GM19438 (cell line): ENCODE data around the gene E4F1.

ENCODE experiments used
- ATAC-seq: cut with Tn5 transposase; IDR thresholded peaks from one replicate; pipeline ENCODE4 v1.9.1; 2021; ENCODE audit warnings: low read depth; ENCODE audit not compliant: unreplicated experiment

E4F1 gene

DNA sequence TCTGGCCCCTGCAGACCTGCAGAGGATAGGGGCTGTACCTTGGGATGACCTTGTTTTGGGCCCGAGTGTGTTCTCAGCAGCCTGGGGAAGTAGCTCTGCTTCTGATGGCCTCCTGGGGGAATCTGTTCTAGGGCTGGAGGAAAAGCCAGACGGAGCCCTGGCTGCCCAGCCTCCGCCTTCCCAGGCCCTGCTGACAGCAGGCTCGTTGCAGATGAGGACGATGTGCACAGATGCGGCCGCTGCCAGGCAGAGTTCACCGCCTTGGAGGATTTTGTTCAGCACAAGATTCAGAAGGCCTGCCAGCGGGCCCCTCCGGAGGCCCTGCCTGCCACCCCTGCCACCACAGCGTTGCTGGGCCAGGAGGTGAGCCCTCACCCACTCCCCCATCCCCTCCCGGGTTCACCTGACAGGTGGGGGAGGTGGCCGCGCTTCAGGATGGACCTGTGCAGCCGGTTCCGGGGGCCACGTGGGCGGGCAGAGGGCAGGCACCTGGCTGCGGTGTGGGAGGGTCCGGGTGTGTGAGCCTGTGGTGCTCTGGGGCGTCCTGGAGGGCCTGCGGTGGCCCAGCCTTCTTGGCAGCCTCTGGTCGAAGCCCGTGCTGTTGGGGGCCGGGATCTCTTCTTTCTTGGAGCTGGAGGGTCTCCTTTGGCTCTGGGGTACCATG, 4.9 kb downstream of the E4F1 start:
- no peak for ATAC-seq

DNA sequence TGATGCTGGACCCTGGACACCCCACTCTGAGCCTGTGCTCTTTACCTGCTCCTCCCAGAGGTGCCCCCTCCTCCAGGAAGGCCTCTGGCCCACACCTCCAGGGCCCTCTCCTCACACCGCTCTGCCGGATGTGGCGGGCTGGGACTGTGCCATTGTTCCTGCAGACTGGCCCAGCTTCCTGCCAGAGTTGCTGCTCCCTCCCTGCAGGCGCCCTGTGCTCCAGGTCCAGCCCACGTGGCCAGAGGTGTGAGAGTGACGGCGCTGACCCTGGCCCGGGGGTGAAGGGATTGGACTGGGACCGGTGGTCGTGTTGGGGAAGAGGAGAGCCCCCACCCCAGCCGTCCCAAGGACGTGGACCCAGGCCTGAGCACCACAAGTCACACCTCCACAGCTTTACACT, 5.7 kb downstream of the E4F1 start:
- no peak for ATAC-seq

DNA sequence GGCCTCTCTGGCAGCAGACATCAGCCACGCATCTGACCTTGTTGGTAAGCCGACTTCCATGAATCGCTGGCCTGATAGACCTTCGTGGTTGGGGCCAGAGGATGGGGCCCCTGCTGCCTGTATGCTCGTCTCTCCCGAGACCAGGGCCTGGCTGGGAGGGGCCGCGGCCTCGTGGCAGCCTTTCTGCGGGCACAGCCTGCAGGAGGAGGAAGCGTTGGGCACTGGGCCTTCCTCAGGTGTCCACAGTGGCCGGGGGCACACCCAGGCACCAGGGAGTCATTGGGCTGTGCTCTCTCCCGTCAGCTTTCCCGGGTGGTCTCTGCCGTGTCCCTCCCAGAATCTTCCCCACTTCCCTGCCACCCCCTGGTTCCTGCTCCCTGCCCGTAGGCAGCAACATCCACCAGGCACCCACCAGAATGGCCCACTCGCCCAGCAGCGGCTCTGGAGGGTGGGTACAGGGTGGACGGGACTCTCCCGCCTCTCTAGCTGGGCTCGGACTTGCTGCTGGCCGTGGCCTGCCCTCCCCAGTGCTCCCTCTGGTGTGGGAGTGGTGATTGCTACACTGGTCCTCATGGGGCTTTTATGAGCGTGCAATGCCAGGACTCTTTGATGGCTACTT, 6.3 kb downstream of the E4F1 start:
- no peak for ATAC-seq

DNA sequence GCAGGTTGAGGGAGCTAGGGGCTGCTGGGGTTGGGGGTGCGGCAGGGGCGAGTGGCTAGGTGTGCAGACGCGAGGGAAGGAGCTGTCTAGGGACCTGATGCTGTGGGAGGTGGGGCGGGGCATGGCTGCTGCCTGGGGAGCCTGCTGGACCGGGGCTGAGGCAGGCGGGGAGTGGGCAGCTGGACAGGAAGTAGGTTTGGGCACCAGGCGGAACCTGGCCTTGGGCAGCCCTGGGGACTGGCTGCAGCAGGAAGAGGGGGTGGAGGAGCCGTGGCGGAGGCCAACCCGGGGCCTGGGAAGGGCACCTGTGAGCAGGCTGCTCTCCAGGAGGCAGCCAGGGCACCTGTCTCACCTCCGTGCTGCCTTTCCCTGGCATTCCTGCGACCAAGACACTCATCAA, 7.0 kb downstream of the E4F1 start:
- ATAC-seq, result no peak

DNA sequence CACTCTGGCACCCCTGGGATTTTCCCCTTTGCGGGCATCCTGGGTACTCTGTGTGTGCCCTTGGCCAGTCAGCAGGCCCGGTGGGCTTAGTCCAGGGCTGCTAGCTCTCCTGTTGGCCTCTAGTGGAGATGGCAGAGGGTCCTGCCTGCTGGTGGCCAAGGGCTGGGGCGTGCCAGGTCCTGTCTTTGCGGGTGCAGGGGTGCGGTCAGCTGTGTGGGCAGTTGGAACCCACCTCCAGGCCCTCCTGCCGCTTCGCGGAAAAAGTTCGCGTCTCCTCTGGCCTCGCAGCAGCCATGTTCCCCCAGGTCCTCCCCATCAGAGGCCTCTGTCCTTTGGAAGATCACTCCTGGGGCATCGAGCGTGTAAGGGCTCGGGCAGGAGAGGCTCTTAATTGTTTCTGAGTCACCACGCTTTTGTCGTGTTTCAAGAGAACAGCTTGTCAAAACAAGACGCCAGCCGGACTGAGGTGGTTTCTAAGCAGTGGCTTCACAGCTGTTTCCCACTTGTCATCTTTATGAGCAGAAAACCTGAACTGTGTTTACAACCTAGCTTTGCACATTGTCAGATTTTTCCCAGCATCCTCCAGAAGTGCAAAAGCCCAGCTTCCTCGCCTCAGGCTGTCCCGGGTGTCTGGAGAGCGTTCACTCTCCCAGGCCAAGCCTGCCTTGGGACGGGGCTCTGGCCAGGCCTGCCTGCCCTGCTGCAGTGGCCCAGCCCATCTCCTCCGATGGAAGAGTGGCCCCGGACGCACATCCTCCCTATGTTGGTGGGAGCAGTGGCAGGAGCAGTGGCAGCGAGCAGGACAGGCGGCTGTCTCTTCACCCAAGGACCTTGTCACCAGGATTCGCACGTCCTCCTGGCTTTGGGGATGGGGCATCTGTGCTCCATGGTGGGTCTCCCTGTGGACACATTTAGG, 7.9 kb downstream of the E4F1 start:
- ATAC-seq, result no peak

DNA sequence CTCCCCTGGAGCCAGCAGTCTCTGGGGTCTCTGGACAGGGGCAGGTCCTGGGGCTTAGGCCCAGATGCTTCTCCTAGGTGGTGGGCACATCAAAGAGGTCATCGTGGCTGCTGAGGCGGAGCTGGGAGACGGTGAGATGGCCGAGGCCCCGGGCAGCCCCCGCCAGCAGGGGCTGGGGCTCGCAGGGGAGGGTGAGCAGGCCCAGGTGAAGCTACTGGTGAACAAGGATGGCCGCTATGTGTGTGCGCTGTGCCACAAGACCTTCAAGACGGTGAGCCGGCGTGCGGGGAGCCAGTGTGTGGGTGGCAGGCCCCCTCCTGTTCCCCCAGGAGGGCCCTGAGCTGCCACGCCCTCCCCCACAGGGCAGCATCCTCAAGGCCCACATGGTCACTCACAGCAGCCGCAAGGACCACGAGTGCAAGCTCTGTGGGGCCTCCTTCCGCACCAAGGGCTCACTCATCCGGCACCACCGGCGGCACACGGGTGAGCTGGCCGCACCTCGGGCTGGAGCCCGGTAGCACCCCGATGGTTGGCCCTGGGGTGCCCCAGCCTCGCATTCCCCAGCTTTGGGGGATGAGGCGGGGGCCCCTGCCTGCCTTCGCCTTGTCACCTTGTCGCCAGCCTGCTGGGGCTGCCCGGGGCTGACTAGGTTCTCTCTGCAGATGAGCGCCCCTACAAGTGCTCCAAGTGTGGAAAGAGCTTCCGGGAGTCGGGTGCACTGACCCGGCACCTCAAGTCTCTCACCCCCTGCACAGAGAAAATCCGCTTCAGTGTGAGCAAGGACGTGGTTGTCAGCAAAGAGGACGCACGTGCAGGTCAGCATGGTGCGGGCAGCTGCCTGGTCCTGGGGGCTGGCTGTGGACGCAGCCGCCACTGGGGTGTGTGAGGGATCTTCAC, 9.0 kb downstream of the E4F1 start:
- ATAC-seq, result no peak

DNA sequence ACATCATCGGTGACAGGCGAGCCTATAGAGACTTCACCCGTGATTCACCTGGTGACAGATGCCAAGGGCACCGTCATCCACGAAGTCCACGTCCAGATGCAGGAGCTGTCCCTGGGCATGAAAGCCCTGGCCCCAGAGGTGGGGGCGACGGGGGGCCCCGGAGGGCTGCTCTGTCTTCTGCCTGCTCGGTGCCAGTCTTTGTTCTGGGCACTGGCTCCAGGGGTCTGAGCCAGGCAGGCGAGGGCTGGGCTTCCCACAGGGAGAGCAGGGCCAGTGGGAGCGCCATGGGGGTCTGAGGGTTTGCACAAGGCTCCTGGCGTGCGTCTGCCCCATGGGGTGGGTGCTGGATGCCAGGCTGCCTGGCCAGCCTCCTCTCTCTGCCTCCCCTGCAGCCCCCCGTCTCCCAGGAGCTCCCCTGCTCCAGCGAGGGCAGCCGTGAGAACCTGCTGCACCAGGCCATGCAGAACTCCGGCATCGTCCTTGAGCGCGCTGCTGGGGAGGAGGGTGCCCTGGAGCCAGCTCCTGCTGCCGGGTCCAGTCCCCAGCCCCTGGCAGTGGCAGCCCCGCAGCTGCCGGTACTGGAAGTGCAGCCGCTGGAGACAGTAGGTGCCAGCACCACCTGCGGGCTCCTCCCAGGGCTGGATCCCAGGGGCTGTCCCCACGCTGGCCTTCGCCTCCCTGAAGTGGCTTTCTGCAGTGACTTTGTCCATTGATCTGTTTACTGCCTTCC, 9.8 kb downstream of the E4F1 start:
- no peak for ATAC-seq

DNA sequence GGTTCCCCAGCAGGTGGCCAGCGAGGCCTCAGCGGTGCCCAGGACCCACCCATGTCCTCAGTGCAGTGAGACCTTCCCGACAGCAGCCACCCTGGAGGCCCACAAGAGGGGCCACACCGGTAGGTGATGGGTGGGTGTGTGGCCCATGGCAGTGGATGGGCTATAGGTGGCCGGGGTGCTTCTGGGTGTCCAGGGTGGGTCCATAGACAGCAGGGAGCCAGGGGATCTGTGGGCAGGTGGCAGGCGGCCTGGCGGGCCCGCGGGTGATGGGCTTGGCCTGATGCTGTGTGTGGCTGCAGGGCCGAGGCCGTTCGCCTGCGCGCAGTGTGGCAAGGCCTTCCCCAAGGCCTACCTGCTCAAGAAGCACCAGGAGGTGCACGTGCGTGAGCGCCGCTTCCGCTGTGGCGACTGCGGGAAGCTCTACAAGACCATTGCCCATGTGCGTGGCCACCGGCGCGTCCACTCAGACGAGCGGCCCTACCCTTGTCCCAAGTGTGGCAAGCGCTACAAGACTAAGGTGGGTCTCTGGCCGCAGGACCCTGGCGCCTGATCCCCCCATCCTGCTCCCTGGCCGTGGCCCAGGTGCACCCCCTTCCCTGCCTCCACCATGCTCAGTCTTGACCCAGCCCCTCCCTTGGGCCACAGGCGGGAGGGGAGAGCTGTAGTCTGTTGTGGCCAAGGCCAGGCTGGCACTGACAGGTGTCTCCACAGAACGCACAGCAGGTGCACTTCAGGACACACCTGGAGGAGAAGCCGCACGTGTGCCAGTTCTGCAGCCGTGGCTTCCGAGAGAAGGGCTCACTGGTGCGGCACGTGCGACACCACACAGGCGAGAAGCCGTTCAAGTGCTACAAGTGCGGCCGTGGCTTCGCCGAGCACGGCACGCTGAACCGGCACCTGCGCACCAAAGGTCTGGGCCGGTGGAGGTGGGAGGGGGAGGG, 10.8 kb downstream of the E4F1 start:
- no peak for ATAC-seq

DNA sequence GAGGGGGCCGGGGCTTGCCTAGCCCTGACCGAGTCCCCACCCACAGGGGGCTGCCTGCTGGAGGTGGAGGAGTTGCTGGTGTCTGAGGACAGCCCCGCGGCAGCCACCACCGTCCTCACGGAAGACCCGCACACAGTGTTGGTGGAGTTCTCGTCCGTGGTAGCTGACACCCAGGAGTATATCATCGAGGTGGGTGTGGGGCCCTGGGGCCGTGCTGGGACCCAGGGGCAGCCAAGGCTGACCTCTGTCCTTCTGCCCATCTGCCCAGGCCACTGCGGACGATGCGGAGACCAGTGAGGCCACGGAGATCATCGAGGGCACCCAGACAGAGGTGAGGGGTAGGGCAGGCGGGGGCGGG, 11.4 kb downstream of the E4F1 start:
- ATAC-seq, result no peak

DNA sequence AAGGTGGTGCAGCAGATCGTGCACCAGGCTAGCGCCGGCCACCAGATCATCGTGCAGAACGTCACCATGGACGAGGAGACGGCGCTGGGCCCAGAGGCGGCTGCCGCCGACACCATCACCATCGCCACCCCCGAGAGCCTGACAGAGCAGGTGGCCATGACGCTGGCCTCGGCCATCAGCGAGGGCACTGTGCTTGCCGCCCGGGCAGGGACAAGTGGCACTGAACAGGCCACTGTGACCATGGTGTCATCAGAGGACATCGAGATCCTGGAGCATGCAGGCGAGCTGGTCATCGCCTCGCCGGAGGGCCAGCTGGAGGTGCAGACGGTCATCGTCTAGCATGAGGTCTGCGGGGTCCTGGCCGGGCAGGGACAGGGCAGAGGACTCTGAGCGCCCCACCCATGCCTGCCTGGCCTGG, 11.9 kb downstream of the E4F1 start:
- ATAC-seq, result no peak

DNA sequence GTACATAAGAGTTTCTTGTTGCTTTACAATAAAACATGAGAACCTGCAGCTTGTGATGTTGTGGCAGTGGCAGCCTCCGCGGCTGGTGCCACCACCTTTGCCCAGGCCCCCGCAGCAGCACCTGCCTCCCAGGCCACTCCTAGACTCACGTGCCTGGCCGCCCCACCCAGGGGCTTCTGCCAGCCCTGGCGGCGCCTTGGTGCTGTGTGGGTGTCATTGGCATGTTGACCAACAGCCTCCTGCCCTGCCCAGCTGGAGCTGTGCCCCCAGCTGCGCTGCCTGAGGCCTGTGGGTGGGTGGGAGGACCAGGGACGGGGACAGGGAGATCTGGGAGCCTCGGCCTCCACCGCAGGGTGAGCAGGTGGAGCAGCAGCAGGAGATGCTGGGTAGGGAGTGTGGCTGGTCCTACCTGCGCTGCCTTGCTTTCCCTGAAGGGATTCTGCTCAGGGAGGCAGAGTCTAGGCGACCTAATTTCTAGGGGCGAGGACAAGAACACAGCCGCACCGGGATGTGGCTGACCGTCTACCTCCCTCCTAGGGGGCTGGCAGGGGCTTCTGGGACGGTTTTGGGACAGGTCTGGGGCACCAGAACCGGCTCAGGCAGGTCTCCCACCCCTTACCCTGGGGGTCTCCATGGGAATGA, 12.4 kb downstream of the E4F1 start:
- no peak for ATAC-seq

DNA sequence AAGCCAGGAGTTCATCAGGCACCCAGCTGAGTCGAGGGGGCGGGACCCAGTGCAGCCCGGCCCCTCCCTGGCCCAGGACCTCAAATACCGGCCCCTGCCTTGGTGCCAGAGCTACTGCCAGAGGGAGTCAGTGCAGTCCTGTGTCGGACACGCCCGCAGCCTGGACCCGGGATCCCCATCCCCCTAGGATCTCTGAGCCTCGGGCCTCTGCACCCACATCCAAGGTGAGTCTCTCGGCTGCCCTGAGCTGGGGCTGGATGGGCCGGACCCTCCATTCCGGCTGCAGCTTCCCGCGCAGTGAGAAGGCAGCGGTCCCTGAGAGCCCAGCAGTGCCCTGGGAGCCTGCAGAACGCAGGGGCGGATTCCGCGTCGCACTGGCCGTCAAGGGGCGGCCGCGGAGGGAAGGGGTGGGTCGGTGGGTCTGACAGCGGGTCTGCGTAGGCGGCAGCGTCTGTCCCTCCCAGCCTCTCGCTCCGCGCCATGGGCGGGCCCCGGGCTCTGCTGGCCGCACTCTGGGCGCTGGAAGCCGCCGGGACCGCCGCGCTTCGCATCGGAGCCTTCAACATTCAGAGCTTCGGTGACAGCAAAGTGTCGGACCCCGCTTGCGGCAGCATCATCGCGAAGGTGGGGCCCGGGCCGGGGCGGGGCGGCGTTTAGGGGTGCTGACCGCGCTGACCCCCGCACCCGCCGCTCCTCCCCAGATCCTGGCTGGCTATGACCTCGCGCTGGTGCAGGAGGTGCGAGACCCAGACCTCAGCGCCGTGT, 13.1 kb downstream of the E4F1 start, which contains the start of gene DNASE1L2:
DNASE1L2 (plus strand) TSS at position 108 of the 765 bp plus-strand sequence; CDS start at position 481, 373 bp downstream.
- ATAC-seq, result no peak

DNA sequence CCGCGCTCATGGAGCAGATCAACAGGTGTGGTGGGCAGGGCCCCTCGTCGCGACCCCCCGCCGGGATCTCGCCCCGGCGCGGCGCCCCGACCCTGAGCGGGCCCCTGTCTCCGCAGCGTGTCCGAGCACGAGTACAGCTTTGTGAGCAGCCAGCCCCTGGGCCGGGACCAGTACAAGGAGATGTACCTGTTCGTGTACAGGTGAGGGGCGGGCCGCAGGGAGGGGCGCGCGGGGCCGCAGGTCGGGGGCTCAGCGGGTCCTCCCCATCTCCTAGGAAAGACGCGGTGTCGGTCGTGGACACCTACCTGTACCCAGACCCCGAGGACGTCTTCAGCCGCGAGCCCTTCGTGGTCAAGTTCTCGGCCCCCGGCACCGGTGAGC, 13.7 kb downstream of the E4F1 start:
- ATAC-seq, result no peak

DNA sequence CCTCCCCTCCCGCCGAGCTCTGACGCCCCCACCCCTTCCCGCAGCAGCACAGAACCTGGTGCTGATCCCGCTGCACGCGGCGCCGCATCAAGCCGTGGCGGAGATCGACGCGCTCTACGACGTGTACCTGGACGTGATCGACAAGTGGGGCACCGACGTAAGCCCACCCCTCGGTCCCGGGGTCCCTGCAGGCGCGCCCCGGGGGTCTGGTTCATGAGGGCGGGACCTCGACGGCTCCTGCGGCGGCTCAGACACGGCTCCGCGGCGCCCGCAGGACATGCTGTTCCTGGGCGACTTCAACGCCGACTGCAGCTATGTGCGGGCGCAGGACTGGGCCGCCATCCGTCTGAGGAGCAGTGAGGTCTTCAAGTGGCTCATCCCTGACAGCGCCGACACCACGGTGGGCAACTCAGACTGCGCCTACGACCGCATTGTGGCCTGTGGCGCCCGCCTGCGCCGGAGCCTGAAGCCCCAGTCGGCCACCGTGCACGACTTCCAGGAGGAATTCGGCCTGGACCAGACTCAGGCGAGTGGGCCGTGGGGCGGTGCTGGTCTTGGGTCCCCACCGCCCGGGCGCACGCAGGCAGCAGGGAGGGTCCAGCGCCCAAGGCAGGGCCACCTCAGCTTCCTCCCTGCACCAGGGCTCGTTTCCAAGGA, 14.2 kb downstream of the E4F1 start:
- ATAC-seq, result no peak

DNA sequence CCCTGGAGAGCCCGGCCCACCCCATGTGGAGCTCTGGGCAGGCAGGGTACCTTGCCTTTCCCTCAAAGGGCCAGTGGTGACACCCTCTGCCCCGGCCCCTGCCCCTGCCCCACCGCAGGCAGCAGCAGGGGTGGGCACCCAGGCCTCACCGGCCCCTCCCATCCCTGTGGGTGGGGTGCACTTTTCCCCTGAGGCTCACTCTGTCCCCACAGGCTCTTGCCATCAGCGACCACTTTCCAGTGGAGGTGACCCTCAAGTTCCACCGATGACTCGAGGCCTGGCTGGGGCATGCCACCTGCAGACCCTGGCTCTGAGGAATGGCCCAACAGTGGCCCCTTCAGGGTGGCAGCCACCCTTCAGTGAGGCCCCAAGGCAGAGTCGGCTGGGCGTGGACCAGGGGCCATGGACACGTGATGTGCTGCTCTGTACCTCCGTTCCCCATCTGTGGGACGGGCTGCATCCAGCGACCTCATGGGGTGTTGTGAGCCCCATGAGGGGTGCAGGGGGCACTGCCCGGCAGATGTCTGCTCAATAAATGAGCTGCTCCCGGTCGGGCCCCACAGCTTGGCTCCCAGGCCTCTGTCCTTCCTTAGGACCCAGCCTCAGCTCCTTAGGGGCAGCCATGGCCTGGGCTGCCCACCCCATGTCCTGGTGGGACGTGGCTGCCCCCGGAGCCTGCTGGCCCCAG, 14.9 kb downstream of the E4F1 start:
- no peak for ATAC-seq

DNA sequence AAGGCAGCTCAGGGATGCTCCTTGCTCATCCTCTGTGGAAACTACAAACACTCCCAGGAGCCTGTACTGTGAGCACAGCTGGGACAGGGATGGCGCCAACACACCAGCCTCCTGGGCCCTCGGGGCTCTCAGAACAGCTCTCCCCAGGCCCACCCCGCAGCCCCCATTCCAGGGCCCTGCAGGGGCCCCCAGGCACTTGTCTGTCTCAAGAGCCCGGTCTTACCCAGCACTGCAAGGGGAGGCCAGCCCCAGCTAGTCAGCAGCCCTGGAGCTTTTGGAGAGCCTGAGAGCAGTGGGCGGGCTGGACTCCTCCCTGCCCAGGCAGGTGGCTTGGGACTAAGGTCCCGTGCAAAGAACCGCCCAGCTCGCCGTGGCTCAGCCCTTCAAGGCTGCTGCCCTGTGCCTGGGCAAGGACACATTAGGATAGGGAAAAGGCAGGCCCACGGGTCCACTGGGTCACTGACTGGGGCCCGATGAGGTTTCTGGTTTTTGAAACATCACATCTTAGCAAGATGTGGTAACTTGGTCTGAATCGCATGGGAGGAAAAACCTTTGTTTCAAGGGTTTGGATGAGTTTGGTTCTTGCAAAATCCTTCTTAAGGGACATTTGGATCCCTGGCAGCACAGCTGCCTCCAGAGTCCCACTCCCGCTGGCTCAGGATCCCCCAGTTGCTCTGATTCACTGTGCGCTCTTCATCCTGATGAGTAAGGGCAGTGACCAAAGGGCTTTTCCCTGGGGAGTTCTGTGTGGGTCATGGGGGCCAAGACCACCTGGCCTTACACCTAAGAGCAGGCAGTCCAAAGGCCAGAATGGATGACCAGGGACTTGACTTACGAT, 15.7 kb downstream of the E4F1 start:
- no peak for ATAC-seq
